Forelimb muscle (tissue), 1 donor: ENCODE data around the gene SPANXN4. TPM values are rescaled to one million over a fixed set of nuclear protein-coding genes. Genes with fewer than 3 reads are reported as not detected.

Source experiments
- DNase-seq: peaks from one replicate; pipeline ENCODE4 v3.0.0-alpha.2; 2013; ENCODE audit warnings: low read depth
- polyA plus RNA-seq: library from polyadenylated mRNA; unstranded; fragments of 120-200 nt; gene quantifications from one replicate; pipeline ENCODE4 v1.2.1, GENCODE V29; 2013; ENCODE audit not compliant: insufficient read length

Gene SPANXN4
- not detected for polyA plus RNA-seq

- DNase-seq, result no peak
Measured at GRCh38 chrX:143025628-143026027, at the start of gene SPANXN4. TSS of gene SPANXN4 (plus strand) at chrX:143025928. CDS start at chrX:143026015, 87 bp downstream.

GRCh38 chrX:142977128-142977914, 48.4 kb upstream of the SPANXN4 start:
- no peak for DNase-seq

- no peak for DNase-seq
Measured at GRCh38 chrX:142978130-142978684, 47.5 kb upstream of the SPANXN4 start.

GRCh38 chrX:142982679-142983078, 43.0 kb upstream of the SPANXN4 start:
- no peak for DNase-seq

GRCh38 chrX:142994988-142995387, 30.7 kb upstream of the SPANXN4 start:
- DNase-seq, result no peak

GRCh38 chrX:142998447-142999198, 27.1 kb upstream of the SPANXN4 start:
- no peak for DNase-seq

GRCh38 chrX:142999199-142999701, 26.5 kb upstream of the SPANXN4 start:
- DNase-seq, result no peak

GRCh38 chrX:143002206-143002605, 23.5 kb upstream of the SPANXN4 start:
- no peak for DNase-seq

GRCh38 chrX:143017272-143017671, 8.5 kb upstream of the SPANXN4 start:
- no peak for DNase-seq

- no peak for DNase-seq
Measured at GRCh38 chrX:143027275-143027674, 1.5 kb downstream of the SPANXN4 start.

GRCh38 chrX:143047511-143047910, 21.8 kb downstream of the SPANXN4 start:
- DNase-seq, result no peak

- no peak for DNase-seq
Measured at GRCh38 chrX:143058120-143058519, 32.4 kb downstream of the SPANXN4 start.

GRCh38 chrX:143081231-143081630, 55.5 kb downstream of the SPANXN4 start:
- DNase-seq, result no peak

- no peak for DNase-seq
Measured at GRCh38 chrX:143082537-143082936, 56.8 kb downstream of the SPANXN4 start.
